HUDEP-2 (cell line): ENCODE results near the gene MEGF11.

Experiments
- DNase-seq, 76 experiments: peaks; one replicate each; lab custom pipeline; 2025; ENCODE audit not compliant: unreplicated experiment in 76 of 76; lab: John Stamatoyannopoulos, UW

The MEGF11 gene

DNA sequence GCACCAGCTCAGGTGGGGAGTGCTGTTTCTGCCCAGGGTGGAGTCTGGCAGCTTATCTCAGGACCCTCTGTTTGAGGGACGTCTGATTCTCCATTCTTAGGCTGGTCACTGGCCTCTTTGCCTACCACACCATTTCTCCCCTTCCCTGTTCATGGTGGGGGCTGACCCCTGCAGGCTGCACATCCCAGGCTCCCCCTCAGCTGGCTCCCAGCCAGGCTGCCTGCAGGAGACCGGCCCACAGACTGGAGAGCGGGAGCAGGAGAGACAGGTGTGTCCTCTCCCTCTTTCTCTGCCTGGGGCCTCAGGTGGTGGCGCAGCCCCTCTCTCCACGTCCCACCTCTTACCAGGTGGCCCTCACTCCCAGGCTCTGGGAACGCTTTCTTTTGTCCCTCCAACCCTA lies 323.4 kb downstream of the MEGF11 start:
- no peak for DNase-seq

DNA sequence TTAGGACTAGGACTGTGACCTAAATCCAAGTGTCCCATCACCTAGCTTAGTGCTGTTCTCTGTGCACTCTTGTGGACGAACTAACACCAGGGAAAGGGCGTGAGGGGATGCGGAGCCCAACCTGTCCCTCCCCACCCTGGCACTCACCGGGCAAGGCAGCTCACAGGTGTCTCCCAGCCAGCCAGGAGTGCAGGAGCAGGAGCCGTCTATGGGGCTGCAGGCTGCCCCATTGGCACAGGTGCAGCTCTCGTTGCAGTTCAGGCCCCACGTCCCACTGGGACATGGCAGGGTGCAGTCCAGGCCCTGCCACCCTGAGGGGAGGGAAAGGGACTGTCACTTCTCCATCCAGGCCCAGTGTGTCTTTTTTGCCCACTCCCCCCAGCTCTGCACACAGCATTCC lies 324.0 kb downstream of the MEGF11 start:
- no peak for DNase-seq

- no peak for DNase-seq
Measured at GRCh38 chr15:65927545-65927944, 326.0 kb downstream of the MEGF11 start.

GRCh38 chr15:65926899-65927298 lies 326.7 kb downstream of the MEGF11 start:
- no peak for DNase-seq

DNA sequence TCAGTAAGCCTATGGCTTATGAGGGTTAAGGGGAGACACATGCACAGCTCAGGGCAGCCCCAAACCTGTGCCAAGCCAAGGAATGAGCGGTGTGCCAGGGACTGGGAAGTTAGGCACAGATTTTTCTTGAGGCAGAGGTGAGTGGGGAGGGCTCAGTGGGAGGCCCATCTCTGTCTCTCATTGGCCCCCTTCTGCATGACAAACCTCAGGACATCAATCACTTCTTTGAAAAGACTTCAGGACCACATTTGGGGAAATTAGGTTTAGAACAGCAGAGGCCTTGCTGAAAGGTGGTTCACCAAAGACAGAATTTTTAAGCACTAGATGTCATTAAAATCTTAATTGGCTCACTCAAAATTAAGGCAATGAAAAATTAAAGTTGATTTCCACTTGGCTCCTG lies 327.1 kb downstream of the MEGF11 start:
- DNase-seq = no peak

DNA sequence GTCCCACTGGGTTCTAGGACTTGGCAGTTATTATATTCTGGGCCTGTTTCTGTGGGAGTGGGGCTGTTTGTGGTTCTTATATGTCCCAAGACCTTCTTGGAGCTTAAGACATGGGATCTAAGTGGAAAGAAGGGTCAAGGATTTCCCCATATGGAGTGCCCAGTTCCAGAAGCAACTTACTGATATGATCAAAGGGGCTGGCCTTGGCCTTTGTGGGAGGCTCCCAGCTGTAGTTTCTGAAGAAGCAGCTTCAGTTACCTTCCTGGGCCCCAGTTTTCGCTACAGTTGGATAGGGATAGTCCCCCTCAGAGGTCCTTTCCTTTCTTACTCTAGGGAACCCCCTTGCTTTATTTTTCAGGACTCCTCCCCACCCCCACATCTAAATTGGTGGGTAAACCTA lies 328.2 kb downstream of the MEGF11 start:
- no peak for DNase-seq

GRCh38 chr15:65924004-65924403 lies 329.5 kb downstream of the MEGF11 start:
- DNase-seq = no peak

GRCh38 chr15:65923264-65923663 lies 330.3 kb downstream of the MEGF11 start:
- peak in 12 of 76 experiments; percentile 4 to 40 (median 12) for DNase-seq

- DNase-seq = no peak
Measured at GRCh38 chr15:65922621-65923020, 330.9 kb downstream of the MEGF11 start.

DNA sequence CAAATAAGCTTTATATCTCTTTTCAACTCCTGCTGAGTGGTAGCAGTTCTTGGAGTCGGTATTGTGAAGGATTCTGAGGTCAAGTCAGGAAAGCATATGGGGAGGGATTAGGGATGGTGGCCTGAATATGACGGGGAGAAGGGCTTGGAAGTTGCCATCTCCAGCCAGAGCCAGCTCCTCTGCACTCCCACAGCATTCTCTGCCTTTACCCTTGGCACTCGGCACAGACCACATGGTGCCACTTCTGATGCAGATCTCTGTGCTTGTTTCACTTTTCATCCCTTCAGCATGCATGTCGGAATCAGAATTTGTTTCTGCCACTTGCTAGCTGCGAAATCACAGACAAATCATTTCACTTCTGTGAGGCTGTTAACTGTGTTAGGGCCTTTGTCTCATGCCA lies 331.8 kb downstream of the MEGF11 start:
- no peak for DNase-seq

GRCh38 chr15:65920825-65921309 lies 332.7 kb downstream of the MEGF11 start:
- DNase-seq = no peak

DNA sequence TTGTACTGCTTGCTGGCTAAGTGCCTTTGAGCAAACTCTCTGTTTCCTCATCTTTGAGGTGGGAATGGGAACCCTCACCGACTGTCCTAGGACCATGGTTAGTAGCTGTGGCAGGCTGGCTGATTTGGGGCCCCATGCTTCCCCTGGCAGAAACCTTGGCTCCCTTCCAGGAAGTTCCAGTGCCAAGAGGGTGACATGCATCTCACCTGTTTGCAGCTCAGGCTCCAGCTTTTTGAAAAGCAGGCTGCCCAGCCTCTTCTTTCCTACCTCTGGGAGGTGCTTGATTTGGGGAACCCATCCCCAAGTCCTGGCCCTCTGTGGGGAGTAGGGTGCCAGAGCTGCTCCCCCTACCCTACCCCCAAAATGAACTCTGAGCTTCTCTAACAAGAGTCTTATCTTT lies 333.4 kb downstream of the MEGF11 start:
- DNase-seq = no peak

DNA sequence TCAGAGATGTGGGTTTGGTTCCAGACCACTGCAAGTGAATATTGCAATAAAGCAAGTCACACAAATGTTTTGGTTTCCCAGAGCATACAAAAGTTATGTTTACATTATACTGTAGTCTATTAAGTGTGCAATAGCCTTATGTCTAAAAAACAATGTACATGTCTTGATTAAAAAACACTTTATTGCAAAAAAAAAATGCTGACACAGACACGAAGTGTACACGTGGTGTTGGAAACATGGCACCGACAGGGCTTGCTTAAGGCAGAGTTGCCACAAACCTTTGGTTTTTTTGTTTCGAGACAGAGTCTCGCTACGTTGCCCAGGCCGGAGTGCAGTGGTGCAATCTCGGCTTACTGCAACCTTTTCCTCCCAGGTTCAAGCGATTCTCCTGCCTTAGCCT lies 334.2 kb downstream of the MEGF11 start:
- DNase-seq = no peak

GRCh38 chr15:65918945-65919344 lies 334.6 kb downstream of the MEGF11 start:
- no peak for DNase-seq

DNA sequence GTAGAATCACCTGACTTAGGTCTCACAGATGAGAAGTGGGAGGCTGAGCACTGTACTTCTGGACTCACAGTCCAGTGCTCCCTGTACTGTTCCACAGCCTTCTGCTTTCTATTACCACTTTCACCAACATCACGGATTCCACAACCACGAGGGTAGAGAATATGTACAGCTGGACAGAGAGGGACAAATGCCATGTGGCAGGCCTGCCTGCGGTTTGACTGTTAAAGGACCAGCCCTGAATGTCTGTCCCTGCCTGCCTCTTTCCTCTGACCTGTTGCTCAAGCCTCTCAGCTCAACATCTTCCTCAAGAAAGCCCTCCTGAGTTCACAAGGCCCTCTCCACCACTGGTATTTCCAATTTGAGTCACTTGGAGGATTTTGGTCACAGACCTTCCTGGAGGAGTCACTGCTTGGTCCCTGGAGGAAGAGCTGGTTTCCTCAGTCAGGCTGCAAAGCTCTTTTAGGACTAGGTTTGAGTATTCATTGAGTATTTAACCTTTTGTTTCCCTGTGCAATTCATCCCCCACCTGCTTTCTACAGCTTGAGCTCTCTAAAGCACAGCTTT lies 335.1 kb downstream of the MEGF11 start:
- DNase-seq = no peak

GRCh38 chr15:65917936-65918335 lies 335.6 kb downstream of the MEGF11 start:
- DNase-seq = no peak

DNA sequence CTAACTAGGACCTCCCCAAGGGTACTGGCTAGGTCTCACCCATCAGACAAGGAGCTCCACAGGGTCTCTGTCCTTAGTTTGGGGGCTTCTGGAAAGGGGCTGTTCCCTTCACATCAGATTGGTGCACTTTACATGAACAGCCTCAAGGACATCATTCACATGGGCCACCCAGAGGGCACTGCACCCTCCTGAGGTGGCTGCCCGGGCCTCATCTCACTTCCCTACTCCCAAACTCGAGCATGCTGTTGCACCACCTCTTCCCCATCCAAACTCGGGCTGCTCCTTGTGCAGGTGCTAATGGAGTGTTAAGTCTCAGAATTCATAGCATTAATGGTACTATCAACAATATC lies 336.2 kb downstream of the MEGF11 start:
- no peak for DNase-seq

GRCh38 chr15:65916664-65917406 lies 336.7 kb downstream of the MEGF11 start:
- peak in 10 of 76 experiments; percentile 2 to 19 (median 10) for DNase-seq

DNA sequence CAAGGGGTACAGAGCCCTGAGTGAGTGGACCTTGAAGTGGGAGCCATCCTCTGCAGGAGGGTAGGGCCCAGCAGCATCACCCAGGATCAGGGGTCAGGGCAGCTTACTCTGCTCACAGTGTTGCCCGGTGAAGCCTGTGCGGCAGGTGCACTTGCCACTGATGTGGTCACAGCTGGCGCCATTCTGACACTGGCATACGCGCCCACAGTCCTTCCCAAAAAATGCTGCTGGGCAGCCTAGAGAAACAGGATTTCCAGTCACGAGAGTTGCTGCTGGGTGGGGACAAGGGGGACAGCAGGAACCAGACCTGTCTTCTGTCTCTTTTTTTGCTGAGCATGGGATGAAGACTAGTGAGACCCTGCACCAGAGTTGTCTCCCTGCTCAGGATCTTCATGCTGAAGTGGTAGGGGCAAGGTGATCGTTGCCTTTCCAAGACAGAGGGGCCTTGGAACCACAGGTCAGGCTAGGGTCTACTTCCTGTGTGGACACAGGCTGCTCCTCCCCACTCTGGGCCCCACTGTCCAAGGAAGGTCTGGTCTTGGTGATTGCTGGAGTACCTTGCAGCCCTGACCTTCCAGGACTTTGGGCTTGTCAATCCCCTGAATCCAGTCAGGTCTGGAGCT lies 337.4 kb downstream of the MEGF11 start:
- DNase-seq = no peak

GRCh38 chr15:65914981-65915925 lies 338.3 kb downstream of the MEGF11 start:
- no peak for DNase-seq

DNA sequence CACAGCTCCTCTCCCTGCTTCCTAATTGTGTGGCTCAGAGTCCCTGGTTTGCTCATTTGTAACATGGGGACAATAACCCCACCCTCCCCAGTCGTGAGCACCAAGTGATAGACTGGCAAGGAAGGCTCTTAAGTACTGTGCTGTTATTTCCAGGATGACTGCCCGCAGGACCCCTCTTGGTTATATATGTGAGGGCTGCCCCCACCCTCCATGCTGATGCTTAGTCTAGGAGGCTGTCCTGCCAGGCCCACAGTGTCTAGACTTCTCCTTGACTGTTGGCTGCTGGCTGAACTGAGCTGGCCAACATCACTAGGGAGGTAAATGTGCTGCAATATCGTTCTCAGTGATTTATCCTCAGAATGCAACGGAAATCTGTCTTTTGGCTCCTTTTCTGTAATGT lies 339.2 kb downstream of the MEGF11 start:
- no peak for DNase-seq
